GM23338 (cell line): Measurements from ENCODE around the gene SEC23A. TPM values are rescaled to one million over a fixed set of nuclear protein-coding genes. Genes with fewer than 3 reads are reported as not detected.

Source experiments
- ATAC-seq: fragments of 200-7000 bp; cut with Tn5 transposase; 3 replicates; pipeline ENCODE4 v1.9.1; 2020
- DNase-seq: peaks from one replicate; pipeline ENCODE4 v3.0.0-alpha.2; 2015; ENCODE audit warnings: low spot score
- H2AFZ ChIP-seq: fragments of 200-600 bp; sonication (generic); 2 replicates; pipeline ENCODE4 v1.8.0; 2016; ENCODE audit warnings: antibody characterized with exemption, mild to moderate bottlenecking, moderate library complexity
- H3F3A ChIP-seq: fragments of 200-600 bp; sonication (generic); replicated peaks from 2 replicates; pipeline ENCODE4 v1.8.0; 2017; ENCODE audit warnings: antibody characterized with exemption, mixed run types, low read depth
- H3K27ac ChIP-seq: fragments of 200-600 bp; sonication (generic); 2 replicates; pipeline ENCODE4 v1.6.1; 2016; ENCODE audit warnings: low read depth
- H3K27me3 ChIP-seq: fragments of 200-600 bp; sonication (generic); 2 replicates; pipeline ENCODE4 v1.8.0; 2016; ENCODE audit warnings: mild to moderate bottlenecking, mixed run types, moderate library complexity; ENCODE audit not compliant: insufficient read depth
- H3K36me3 ChIP-seq: fragments of 200-600 bp; sonication (generic); 2 replicates; pipeline ENCODE4 v1.8.0; 2016; ENCODE audit warnings: mild to moderate bottlenecking; ENCODE audit not compliant: insufficient read depth
- H3K4me1 ChIP-seq: fragments of 200-600 bp; sonication (generic); 2 replicates; pipeline ENCODE4 v1.8.0; 2016; ENCODE audit warnings: mild to moderate bottlenecking, moderate library complexity; ENCODE audit not compliant: insufficient read depth
- H3K4me2 ChIP-seq: fragments of 200-600 bp; sonication (generic); 2 replicates; pipeline ENCODE4 v1.7.1; 2017; ENCODE audit warnings: mixed run types
- H3K4me3 ChIP-seq: fragments of 200-600 bp; sonication (generic); 2 replicates; pipeline ENCODE4 v1.6.1; 2016; ENCODE audit warnings: mixed run types
- H3K79me2 ChIP-seq: fragments of 200-600 bp; sonication (generic); replicated peaks from 2 replicates; pipeline ENCODE4 v1.8.0; 2017; ENCODE audit warnings: mild to moderate bottlenecking; ENCODE audit not compliant: insufficient read depth
- H3K9me2 ChIP-seq: fragments of 200-600 bp; sonication (generic); 2 replicates; pipeline ENCODE4 v1.8.0; 2017; ENCODE audit not compliant: insufficient read depth
- H4K20me1 ChIP-seq: fragments of 200-600 bp; sonication (generic); replicated peaks from 2 replicates; pipeline ENCODE4 v1.8.0; 2017; ENCODE audit warnings: mild to moderate bottlenecking; ENCODE audit not compliant: insufficient read depth
- H3K27ac Mint-ChIP-seq: 2 replicates; pipeline ENCODE4 v1.8.0; 2020; ENCODE audit warnings: inconsistent platforms, mild to moderate bottlenecking, moderate library complexity, mixed read lengths
- H3K27me3 Mint-ChIP-seq: 3 replicates; pipeline ENCODE4 v1.8.0; 2022; ENCODE audit warnings: low read depth, mild to moderate bottlenecking, moderate library complexity, mixed read lengths, inconsistent platforms; ENCODE audit not compliant: insufficient read depth, poor library complexity
- H3K36me3 Mint-ChIP-seq: 3 replicates; pipeline ENCODE4 v1.8.0; 2021; ENCODE audit warnings: low read depth, mild to moderate bottlenecking, inconsistent platforms, moderate library complexity, mixed read lengths
- H3K4me1 Mint-ChIP-seq: 3 replicates; pipeline ENCODE4 v1.8.0; 2020; ENCODE audit warnings: mild to moderate bottlenecking, inconsistent platforms, mixed read lengths
- H3K4me3 Mint-ChIP-seq: 3 replicates; pipeline ENCODE4 v1.8.0; 2021; ENCODE audit warnings: moderate library complexity, mild to moderate bottlenecking, inconsistent platforms, mixed read lengths
- H3K9me3 Mint-ChIP-seq: 3 replicates; pipeline ENCODE4 v1.8.0; 2020; ENCODE audit warnings: moderate library complexity, mild to moderate bottlenecking, inconsistent platforms, mixed read lengths
- CREB1 ChIP-seq: fragments of 250-450 bp; sonication (Bioruptor Pico); IDR thresholded peaks from 2 replicates; pipeline ENCODE4 v1.5.0; 2020; ENCODE audit warnings: low read depth, mild to moderate bottlenecking, moderate library complexity
- CTCF ChIP-seq, 2 experiments: fragments of 200-600 bp in 1 of 2; sonication (generic) in 1 of 2; conservative IDR thresholded peaks; 2 replicates each; pipeline versions ENCODE4 v1.5.1 to v1.6.1; 2016 to 2017; ENCODE audit warnings: antibody characterized with exemption in 2 of 2, low read depth in 2 of 2, mild to moderate bottlenecking in 2 of 2, moderate library complexity in 1 of 2
- EZH2 ChIP-seq: fragments of 200-600 bp; sonication (generic); IDR thresholded peaks from one replicate; pipeline ENCODE4 v1.8.0; 2017; ENCODE audit warnings: antibody characterized with exemption, mild to moderate bottlenecking, low read depth; ENCODE audit not compliant: unreplicated experiment
- EZH2phosphoT487 ChIP-seq: fragments of 200-600 bp; sonication (generic); IDR thresholded peaks from one replicate; pipeline ENCODE4 v1.8.1; 2018; ENCODE audit warnings: antibody characterized with exemption; ENCODE audit not compliant: unreplicated experiment
- JUNB ChIP-seq: IDR thresholded peaks from one replicate; pipeline ENCODE4 v1.6.1; 2016; ENCODE audit warnings: antibody characterized with exemption; ENCODE audit not compliant: unreplicated experiment
- NANOG ChIP-seq: IDR thresholded peaks from 2 replicates; pipeline ENCODE4 v1.6.1; 2016; ENCODE audit warnings: antibody characterized with exemption, borderline replicate concordance
- POLR2AphosphoS5 ChIP-seq: IDR thresholded peaks from 2 replicates; pipeline ENCODE4 v1.6.1; 2016; ENCODE audit warnings: antibody characterized with exemption, low read depth
- REST ChIP-seq: IDR thresholded peaks from one replicate; pipeline ENCODE4 v1.6.1; 2018; ENCODE audit warnings: antibody characterized with exemption; ENCODE audit not compliant: unreplicated experiment
- STAT1 ChIP-seq: IDR thresholded peaks from one replicate; pipeline ENCODE4 v1.6.1; 2016; ENCODE audit warnings: antibody characterized with exemption; ENCODE audit not compliant: unreplicated experiment
- ZNF114 ChIP-seq: fragments of 250-450 bp; sonication (Bioruptor Pico); IDR thresholded peaks from 2 replicates; pipeline ENCODE4 v1.5.0; 2020; ENCODE audit warnings: mild to moderate bottlenecking, moderate library complexity
- ZNF331 ChIP-seq: fragments of 250-450 bp; sonication (Bioruptor Pico); IDR thresholded peaks from 2 replicates; pipeline ENCODE4 v1.5.0; 2020; ENCODE audit warnings: low read depth, mild to moderate bottlenecking, moderate library complexity
- polyA plus RNA-seq: library from polyadenylated mRNA; unstranded; fragments of >200 nt; fragmentation: Nextera tagmentation; extraction: Ambion mirVana; gene quantifications from 2 replicates; pipeline ENCODE4 v1.2.1, GENCODE V29; 2016
- total RNA-seq: library from RNA; depleted of rRNA; stranded (reverse); fragments of >200 nt; shearing (Covaris generic); gene quantifications from 2 replicates; pipeline ENCODE4 v1.2.3, GENCODE V29; 2014

The SEC23A gene
- total and polyA plus RNA-seq, 2 experiments from 2014 or later, result 22.7 to 89.9 TPM

- TF ChIP-seq NANOG, result no peak
- TF ChIP-seq EZH2phosphoT487, result no peak
- TF ChIP-seq ZNF331 (CRISPR knock-in tag), result no peak
- TF ChIP-seq JUNB, result no peak
- TF ChIP-seq CTCF (conservative IDR thresholded peaks at IDR 0.05; ENCODE audit: low read depth in 2 of 2), result no peak
- TF ChIP-seq ZNF114 (CRISPR knock-in tag), result no peak
- TF ChIP-seq REST, result no peak
- no peak for TF ChIP-seq CREB1 (CRISPR knock-in tag)
- no peak for TF ChIP-seq STAT1
- no peak for TF ChIP-seq POLR2AphosphoS5
Measured at GRCh38 chr14:39029789-39030188, 73.2 kb downstream of the SEC23A start (continued).

GRCh38 chr14:39028620-39029019 lies 74.4 kb downstream of the SEC23A start:
- Histone ChIP-seq H3K79me2 (no peaks in the 10 kb centered on the region), H3K4me2 (no peak overlapping the region), H3K4me3 (no peak overlapping the region), H3F3A (no peaks in the 10 kb centered on the region), H3K36me3 (peaks cover 8% of the 10 kb centered on the region; the same call in 1 of the 2 replicates), H2AFZ (no peak overlapping the region), H3K27me3 (no peaks in the 10 kb centered on the region), H4K20me1 (no peaks in the 10 kb centered on the region; the same call in 1 of the 2 replicates), H3K4me1 (no peaks in the 10 kb centered on the region), H3K27ac (no peak overlapping the region), H3K9me2 (no peaks in the 10 kb centered on the region)
- peaks cover 4% of the 10 kb centered on the region for H3K27me3 Mint-ChIP-seq
- DNase-seq (no peak), ATAC-seq (no peak)
- no peak overlapping the region for H3K27ac Mint-ChIP-seq
- H3K9me3 Mint-ChIP-seq, result no peaks in the 10 kb centered on the region
- no peak overlapping the region for H3K4me3 Mint-ChIP-seq
- peaks cover 18% of the 10 kb centered on the region; the same call in 2 of the 3 replicates for H3K36me3 Mint-ChIP-seq
- no peaks in the 10 kb centered on the region; the same call in 2 of the 3 replicates for H3K4me1 Mint-ChIP-seq
- TF ChIP-seq CTCF (conservative IDR thresholded peaks at IDR 0.05; ENCODE audit: low read depth in 2 of 2), result no peak
- TF ChIP-seq EZH2, result no peak
- no peak for TF ChIP-seq POLR2AphosphoS5
- TF ChIP-seq JUNB, result no peak
- TF ChIP-seq REST, result no peak
- no peak for TF ChIP-seq ZNF114 (CRISPR knock-in tag)
